ENCODE data around the gene ABT1. TPM values are rescaled to one million over a fixed set of nuclear protein-coding genes. Genes with fewer than 3 reads are reported as not detected.

ABT1 gene
- total RNA-seq = 11.9 and 13.4 TPM in 2 replicates

GRCh38 chr6:26596579-26597388 is at the start of gene ABT1:
ABT1 (plus strand) TSS chr6:26596953; CDS start chr6:26596983, 30 bp downstream.

Other genes starting within 250 kb of the ABT1 start
- gene BTN3A2, start 231.8 kb upstream of the ABT1 start, total RNA-seq = 13.7 and 21.8 TPM in 2 replicates
- gene BTN2A2, start 213.8 kb upstream of the ABT1 start, total RNA-seq = 7.7 and 8.9 TPM in 2 replicates
- 17.8 and 26.3 TPM in 2 replicates for gene BTN3A1, start 194.7 kb upstream of the ABT1 start, total RNA-seq
- gene BTN3A3, start 156.4 kb upstream of the ABT1 start, total RNA-seq = 12.5 and 16.9 TPM in 2 replicates
- 7.7 and 9.1 TPM in 2 replicates for gene BTN2A1, start 139.0 kb upstream of the ABT1 start, total RNA-seq
- not detected in 2 replicates for gene BTN1A1, start 96.7 kb upstream of the ABT1 start, total RNA-seq
- 64.3 and 70.7 TPM in 2 replicates for gene HMGN4, start 58.6 kb upstream of the ABT1 start, total RNA-seq
- gene ZNF322, start 62.8 kb downstream of the ABT1 start, total RNA-seq = 14.1 and 15.4 TPM in 2 replicates